HG02571 (cell line): ENCODE data around the gene NKD2.
"Not testable (repeated sequence)": the region's sequence is repeated elsewhere in the genome, so short reads cannot be mapped to it uniquely, and the experiment has no call there.

Experiments
- ATAC-seq: cut with Tn5 transposase; IDR thresholded peaks from one replicate; pipeline ENCODE4 v1.9.1; 2021; ENCODE audit warnings: mild to moderate bottlenecking, moderate library complexity; ENCODE audit not compliant: unreplicated experiment

The NKD2 gene

GRCh38 chr5:1008451-1009358, at the start of gene NKD2:
Gene NKD2, plus strand, starts transcription at chr5:1008802. Its CDS starts 256 bp downstream, at chr5:1009058.
- ATAC-seq = no peak

GRCh38 chr5:959581-960531, 48.7 kb upstream of the NKD2 start:
- ATAC-seq = no peak

GRCh38 chr5:960551-960950, 48.1 kb upstream of the NKD2 start:
- no peak for ATAC-seq

GRCh38 chr5:961002-961710, 47.4 kb upstream of the NKD2 start:
- ATAC-seq = no peak

GRCh38 chr5:961711-962240, 46.8 kb upstream of the NKD2 start:
- ATAC-seq = no peak

GRCh38 chr5:962386-962785, 46.2 kb upstream of the NKD2 start:
- ATAC-seq = no peak

GRCh38 chr5:962801-963200, 45.8 kb upstream of the NKD2 start:
- ATAC-seq = no peak

- ATAC-seq = peak; percentile 25
Observed at GRCh38 chr5:963310-963672, 45.3 kb upstream of the NKD2 start.

- ATAC-seq = peak; percentile 43
Observed at GRCh38 chr5:963673-964531, 44.7 kb upstream of the NKD2 start.

GRCh38 chr5:964821-965220, 43.8 kb upstream of the NKD2 start:
- ATAC-seq = no peak

- ATAC-seq = no peak
Observed at GRCh38 chr5:965604-966344, 42.8 kb upstream of the NKD2 start.

GRCh38 chr5:966345-966710, 42.3 kb upstream of the NKD2 start:
- no peak for ATAC-seq

GRCh38 chr5:966941-967340, 41.7 kb upstream of the NKD2 start:
- no peak for ATAC-seq

- ATAC-seq = no peak
Observed at GRCh38 chr5:968881-969280, 39.7 kb upstream of the NKD2 start.

- no peak for ATAC-seq
Observed at GRCh38 chr5:969408-969839, 39.2 kb upstream of the NKD2 start.

GRCh38 chr5:972575-972974, 36.0 kb upstream of the NKD2 start:
- ATAC-seq = not testable (repeated sequence)

GRCh38 chr5:976849-977751, 31.5 kb upstream of the NKD2 start:
- ATAC-seq = no peak

- ATAC-seq = no peak
Observed at GRCh38 chr5:978054-978453, 30.5 kb upstream of the NKD2 start.
